ENCODE data around the gene TUBG2.

- TF ChIP-seq CTCF (conservative IDR thresholded peaks at IDR 0.05 in 1 of 2, IDR thresholded peaks at IDR 0.05 in 1 of 2; ENCODE audit: extremely low read depth in 1 of 2, insufficient read depth in 1 of 2, low read depth in 1 of 2, low read length in 2 of 2) (no peak), EZH2 (IDR thresholded peaks at IDR 0.05; ENCODE audit: borderline replicate concordance, low read length) (no peak)
These were observed 31.5 kb downstream of the TUBG2 start for GRCh38 chr17:42690596-42690995.
